Frontal cortex (tissue), 4 donors: Measurements from ENCODE around the gene ZNF439. TPM values are rescaled to one million over a fixed set of nuclear protein-coding genes. Genes with fewer than 3 reads are reported as not detected.
"Not testable (repeated sequence)": the region's sequence is repeated elsewhere in the genome, so short reads cannot be mapped to it uniquely, and the experiment has no call there.

Experiments used
- DNase-seq, 2 donors: peaks; one replicate each; pipeline ENCODE4 v3.0.0; 2012; ENCODE audit warnings: low spot score in 2 of 2
- FAIRE-seq: peaks from 2 replicates; lab custom pipeline; 2012; peaks lifted over from hg19 to GRCh38; lab: Jason Lieb, UNC
- total RNA-seq: library from RNA; depleted of rRNA; stranded (reverse); fragments of >200 nt; gene quantifications from one replicate; pipeline ENCODE4 v1.2.3, GENCODE V29; 2014
- donor health status: control.
- donor health status: control.
- donor health status: control.

The ZNF439 gene
- total RNA-seq, 1 donor from 2014 or later = 38.3 TPM

GRCh38 chr19:11861301-11861700 is 12.8 kb downstream of the ZNF439 start:
- FAIRE-seq = no peak
- no peak for DNase-seq

GRCh38 chr19:11867766-11868165 is 19.2 kb downstream of the ZNF439 start:
- not testable (repeated sequence) for FAIRE-seq, DNase-seq

GRCh38 chr19:11868188-11868587 is 19.7 kb downstream of the ZNF439 start:
- DNase-seq (no peak), FAIRE-seq (no peak)

- no peak for FAIRE-seq
- no peak for DNase-seq
Observed at GRCh38 chr19:11872624-11873023, 24.1 kb downstream of the ZNF439 start.

- DNase-seq (no peak), FAIRE-seq (no peak)
Observed at GRCh38 chr19:11873762-11874161, 25.2 kb downstream of the ZNF439 start.

- not testable (repeated sequence) for FAIRE-seq
Observed at GRCh38 chr19:11879687-11880266, 31.3 kb downstream of the ZNF439 start.

GRCh38 chr19:11880598-11880997 is 32.1 kb downstream of the ZNF439 start:
- FAIRE-seq = no peak
- DNase-seq = no peak

More at GRCh38 chr19:11879687-11880266, 31.3 kb downstream of the ZNF439 start:
- not testable (repeated sequence) for DNase-seq

- DNase-seq (peak; percentile 31 to 69), FAIRE-seq (no peak)
Observed at GRCh38 chr19:11881151-11881800, 32.8 kb downstream of the ZNF439 start.

- no peak for DNase-seq
- FAIRE-seq = no peak
Observed at GRCh38 chr19:11882606-11883005, 34.1 kb downstream of the ZNF439 start.

GRCh38 chr19:11887234-11887610 is 38.7 kb downstream of the ZNF439 start:
- no peak for FAIRE-seq
- DNase-seq = no peak

GRCh38 chr19:11887611-11888531 is 39.3 kb downstream of the ZNF439 start, which contains the start of gene ZNF69:
Gene ZNF69, plus strand, starts transcription at chr19:11887782. Its CDS starts 142 bp downstream, at chr19:11887924.
- FAIRE-seq (no peak), DNase-seq (peak; percentile 44 to 74)

GRCh38 chr19:11889901-11890300 is 41.4 kb downstream of the ZNF439 start:
- not testable (repeated sequence) for DNase-seq, FAIRE-seq

GRCh38 chr19:11890634-11891033 is 42.1 kb downstream of the ZNF439 start:
- FAIRE-seq (no peak), DNase-seq (no peak)

- FAIRE-seq = no peak
Observed at GRCh38 chr19:11894851-11895250, 46.3 kb downstream of the ZNF439 start.

GRCh38 chr19:11902228-11902627 is 53.7 kb downstream of the ZNF439 start:
- FAIRE-seq (no peak), DNase-seq (no peak)

More at GRCh38 chr19:11894851-11895250, 46.3 kb downstream of the ZNF439 start:
- no peak for DNase-seq

GRCh38 chr19:11905928-11906327 is 57.4 kb downstream of the ZNF439 start:
- FAIRE-seq = no peak
- no peak for DNase-seq

GRCh38 chr19:11911937-11912336 is 63.4 kb downstream of the ZNF439 start:
- DNase-seq, FAIRE-seq: not testable (repeated sequence)

GRCh38 chr19:11914417-11915051 is 66.0 kb downstream of the ZNF439 start:
- DNase-seq, FAIRE-seq: not testable (repeated sequence)
